ENCODE data around the gene ABCB10. TPM values are rescaled to one million over a fixed set of nuclear protein-coding genes. Genes with fewer than 3 reads are reported as not detected.
"Not testable (repeated sequence)": the region's sequence is repeated elsewhere in the genome, so short reads cannot be mapped to it uniquely, and the experiment has no call there.

ABCB10 gene
- polyA plus RNA-seq, 4 donors: 20.2 to 24.7 (median 22.0) TPM

GRCh38 chr1:229480495-229480894 lies 78.0 kb downstream of the ABCB10 start:
- DNase-seq (ENCODE audit: low read depth in 4 of 4, low spot score in 3 of 4): no peak

GRCh38 chr1:229479660-229480399 lies 78.7 kb downstream of the ABCB10 start:
- no peak for DNase-seq (ENCODE audit: low read depth in 4 of 4, low spot score in 3 of 4)

GRCh38 chr1:229478852-229479251 lies 79.7 kb downstream of the ABCB10 start:
- DNase-seq (ENCODE audit: low read depth in 4 of 4, low spot score in 3 of 4): no peak

GRCh38 chr1:229475859-229476258 lies 82.6 kb downstream of the ABCB10 start:
- DNase-seq (ENCODE audit: low read depth in 4 of 4, low spot score in 3 of 4): not testable (repeated sequence)

- DNase-seq (ENCODE audit: low read depth in 4 of 4, low spot score in 3 of 4): no peak
These were observed 84.0 kb downstream of the ABCB10 start for GRCh38 chr1:229474509-229474908.

GRCh38 chr1:229471175-229471574 lies 87.3 kb downstream of the ABCB10 start:
- no peak for DNase-seq (ENCODE audit: low read depth in 4 of 4, low spot score in 3 of 4)

GRCh38 chr1:229470406-229471043 lies 88.0 kb downstream of the ABCB10 start:
- no peak for DNase-seq (ENCODE audit: low read depth in 4 of 4, low spot score in 3 of 4)

GRCh38 chr1:229466887-229467286 lies 91.6 kb downstream of the ABCB10 start:
- DNase-seq (ENCODE audit: low read depth in 4 of 4, low spot score in 3 of 4): no peak

Other genes with a start within 250 kb of the ABCB10 start
- 10 to 100 TPM in 3 of 4 donors, 1 to 10 TPM in 1; 8.9 to 11.9 (median 10.1) TPM for gene CCSAP, start 215.7 kb downstream of the ABCB10 start, polyA plus RNA-seq (ENCODE audit: insufficient read length in 4 of 4)
- 1 to 10 TPM in 2 of 4 donors, under 1 TPM in 2; 0.77 to 1.5 (median 1.1) TPM for gene ACTA1, start 124.6 kb downstream of the ABCB10 start, polyA plus RNA-seq (ENCODE audit: insufficient read length in 4 of 4)
- 10 to 100 TPM; 44.7 to 53.1 (median 49.2) TPM for gene NUP133, start 50.4 kb downstream of the ABCB10 start, polyA plus RNA-seq (ENCODE audit: insufficient read length in 4 of 4)
- gene TAF5L, start 67.4 kb upstream of the ABCB10 start, polyA plus RNA-seq (ENCODE audit: insufficient read length in 4 of 4): 10 to 100 TPM; 17.3 to 21.2 (median 19.5) TPM
- gene URB2, start 67.5 kb upstream of the ABCB10 start, polyA plus RNA-seq (ENCODE audit: insufficient read length in 4 of 4): 1 to 10 TPM; 6.9 to 8.2 (median 7.9) TPM

Measured in right renal pelvis (tissue), 4 donors.